Endothelial cell of umbilical vein (primary cell): ENCODE data around the gene CUX1. TPM values are rescaled to one million over a fixed set of nuclear protein-coding genes. Genes with fewer than 3 reads are reported as not detected.

Experiments
- BruUV-seq: library from RNA; stranded (reverse); fragments of 400-500 nt; replicated peaks from 2 replicates; lab custom pipeline; 2021; lab: Mats Ljungman, UMichigan
- CTCF ChIA-PET: fragments of 300-600, 350-600 bp; sonication (Branson Sonifier 250); formaldehyde crosslinking; loops from one replicate; lab custom pipeline; 2021; ENCODE audit warnings: antibody characterized with exemption, inconsistent platforms; lab: Charles Lee
- POLR2A ChIA-PET: fragments of 300-600, 350-600 bp; sonication (Branson Sonifier 250); formaldehyde crosslinking; loops from one replicate; lab custom pipeline; 2021; ENCODE audit warnings: antibody characterized with exemption, inconsistent platforms; lab: Charles Lee
- DNase-seq: peaks from one replicate; pipeline ENCODE4 v3.0.0-alpha.2; 2011; ENCODE audit warnings: low read depth, low spot score
- FAIRE-seq: peaks from 2 replicates; lab custom pipeline; 2011; peaks lifted over from hg19 to GRCh38; lab: Jason Lieb, UNC
- H2AFZ ChIP-seq: 2 replicates; pipeline ENCODE4 v1.6.0; 2012; ENCODE audit warnings: low read depth, low read length, control low read depth, inconsistent platforms
- H3K27ac ChIP-seq: 2 replicates; pipeline ENCODE4 v1.5.1; 2011; ENCODE audit warnings: low read depth, mild to moderate bottlenecking, control low read depth, low read length, moderate library complexity; ENCODE audit not compliant: insufficient read depth
- H3K27me3 ChIP-seq, 2 experiments: 2 replicates each; pipeline versions ENCODE4 v1.6.0 to v1.6.1; 2011; ENCODE audit warnings: low read length in 2 of 2, mixed read lengths in 1 of 2; ENCODE audit not compliant: control insufficient read depth in 2 of 2, insufficient read depth in 2 of 2
- H3K36me3 ChIP-seq, 2 experiments: 2 replicates in 1 of 2; 3 replicates in 1 of 2; pipeline ENCODE4 v1.5.1; 2011; ENCODE audit warnings: low read length in 2 of 2, mild to moderate bottlenecking in 1 of 2, moderate library complexity in 1 of 2; ENCODE audit not compliant: control insufficient read depth in 2 of 2, insufficient read depth in 2 of 2; ENCODE audit errors: extremely low read depth in 1 of 2
- H3K4me1 ChIP-seq: 3 replicates; pipeline ENCODE4 v1.5.1; 2011; ENCODE audit warnings: mild to moderate bottlenecking, low read length; ENCODE audit not compliant: control insufficient read depth, insufficient read depth; ENCODE audit errors: extremely low read depth
- H3K4me2 ChIP-seq: 2 replicates; pipeline ENCODE4 v1.6.1; 2011; ENCODE audit warnings: low read length, control low read depth, mixed read lengths; ENCODE audit not compliant: insufficient read depth
- H3K4me3 ChIP-seq, 3 experiments: fragments of 200-600 bp in 1 of 3; sonication (generic), shearing (Covaris generic) in 1 of 3; replicated peaks in 1 of 3; 2 replicates each; pipeline ENCODE4 v1.5.1; 2011 to 2016; ENCODE audit warnings: control low read depth in 3 of 3, low read length in 3 of 3, mild to moderate bottlenecking in 2 of 3, inconsistent platforms in 1 of 3, low read depth in 1 of 3, moderate library complexity in 1 of 3; ENCODE audit not compliant: insufficient read depth in 1 of 3
- H3K79me2 ChIP-seq: 2 replicates; pipeline ENCODE4 v1.6.0; 2012; ENCODE audit warnings: low read length, inconsistent platforms; ENCODE audit not compliant: control insufficient read depth, insufficient read depth
- H3K9ac ChIP-seq: replicated peaks from 2 replicates; pipeline ENCODE3; 2011; ENCODE audit warnings: low read length, control low read depth; ENCODE audit not compliant: insufficient read depth; ENCODE audit errors: extremely low read depth
- H3K9me1 ChIP-seq: replicated peaks from 3 replicates; pipeline ENCODE4 v1.6.0; 2011; ENCODE audit warnings: mild to moderate bottlenecking, low read length; ENCODE audit not compliant: control insufficient read depth, insufficient read depth; ENCODE audit errors: extremely low read depth
- H3K9me3 ChIP-seq: replicated peaks from 2 replicates; pipeline ENCODE4 v1.5.1; 2012; ENCODE audit warnings: low read length, inconsistent platforms; ENCODE audit not compliant: control insufficient read depth, insufficient read depth
- H4K20me1 ChIP-seq: replicated peaks from 2 replicates; pipeline ENCODE3; 2011; ENCODE audit warnings: mild to moderate bottlenecking, low read length; ENCODE audit not compliant: control insufficient read depth, insufficient read depth; ENCODE audit errors: extremely low read depth
- EZH2 ChIP-seq: IDR thresholded peaks from 2 replicates; pipeline ENCODE4 v1.6.1; 2012; ENCODE audit warnings: borderline replicate concordance, low read depth, mild to moderate bottlenecking, moderate library complexity, low read length, inconsistent platforms; ENCODE audit not compliant: severe bottlenecking
- FOS ChIP-seq: IDR thresholded peaks from 2 replicates; pipeline ENCODE4 v1.6.1; 2011; ENCODE audit warnings: mild to moderate bottlenecking, low read length, moderate library complexity, borderline replicate concordance; ENCODE audit not compliant: insufficient read depth
- GATA2 ChIP-seq: IDR thresholded peaks from 2 replicates; pipeline ENCODE4 v1.7.0; 2011; ENCODE audit warnings: low read depth, mild to moderate bottlenecking, moderate library complexity, mixed read lengths, low read length; ENCODE audit not compliant: insufficient read length, insufficient read depth
- JUN ChIP-seq: IDR thresholded peaks from 2 replicates; pipeline ENCODE4 v1.6.1; 2011; ENCODE audit warnings: borderline replicate concordance, low read depth; ENCODE audit not compliant: insufficient read length, insufficient read depth
- MYC ChIP-seq: IDR thresholded peaks from one replicate; pipeline ENCODE4 v1.6.1; 2011; ENCODE audit warnings: mild to moderate bottlenecking, low read depth, low read length
- dilution Hi-C: fragments of 300-500 bp; cut with MboI; formaldehyde crosslinking; loops from one replicate; pipeline ENCODE4 v1.15.0; 2019; ENCODE audit warnings: low sequenced_read_pairs; ENCODE audit not compliant: extremely low pct_ligation_motif_present
- intact Hi-C: fragments of 100-400 bp; cut with micrococcal nuclease; formaldehyde crosslinking; loops from one replicate; pipeline ENCODE4 v1.10.0; 2022
- polyA plus RNA-seq, 4 experiments: library from polyadenylated mRNA; depleted of rRNA in 3 of 4; stranded (reverse) in 3 of 4; unstranded in 1 of 4; fragments of >200 nt; gene quantifications; 2 replicates each; pipeline versions ENCODE4 v1.2.1 to v1.2.3, GENCODE V29; 2011 to 2012; ENCODE audit warnings: missing spikeins in 1 of 4
- total RNA-seq: library from RNA; stranded (reverse); gene quantifications from 2 replicates; pipeline ENCODE4 v1.2.3, GENCODE V29; 2021
- TF ChIP-seq, protein P1 (sequence below): IDR thresholded peaks from 2 replicates; pipeline ENCODE4 v1.6.1; 2011; ENCODE audit not compliant: insufficient read depth, insufficient read length
- TF ChIP-seq, protein P2 (sequence below), 2 donors: IDR thresholded peaks; 1 replicate in 1 of 2; 2 replicates in 1 of 2; pipeline ENCODE4 v1.5.1; 2011; ENCODE audit warnings: low read length in 2 of 2, mild to moderate bottlenecking in 2 of 2, moderate library complexity in 2 of 2, control low read depth in 1 of 2, inconsistent platforms in 1 of 2, low read depth in 1 of 2; ENCODE audit not compliant: insufficient read depth in 1 of 2; ENCODE audit errors: extremely low read depth in 1 of 2

CUX1 gene
- total and polyA plus RNA-seq, 2 donors (not counting 3 experiments of a cell fraction or from before 2014, with no cell fraction given): 13.8 to 49.8 TPM

DNA sequence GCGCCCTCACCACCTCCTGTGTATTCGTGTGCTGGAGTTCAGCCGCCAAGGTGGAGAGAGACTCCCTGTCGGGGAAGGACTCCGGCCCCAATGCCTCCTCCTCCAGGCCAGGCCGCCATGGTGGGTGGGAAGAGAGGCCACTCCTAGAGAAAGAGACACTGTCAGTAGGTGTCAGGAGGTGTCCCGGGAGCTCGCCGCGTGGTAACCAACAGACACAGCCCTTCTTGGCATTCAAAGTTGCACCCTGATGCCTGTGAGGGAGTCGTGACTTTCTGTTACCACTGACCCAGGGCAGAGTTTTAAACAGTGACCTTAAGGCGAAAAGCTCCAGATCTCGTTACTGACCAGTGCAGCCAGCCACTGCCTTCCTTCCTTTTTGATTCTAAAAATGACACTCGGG lies 155.2 kb downstream of the CUX1 start:
- no peak overlapping the region for H3K4me2 ChIP-seq
- H3K27me3 ChIP-seq: no peaks in the 10 kb centered on the region
- ChIA-PET CTCF (no interaction called here), POLR2A (no interaction called here)
- H3K27ac ChIP-seq: no peak overlapping the region
- no TSS peak for BruUV-seq
- H3K9me3 ChIP-seq: no peaks in the 10 kb centered on the region
- H3K4me1 ChIP-seq: peaks cover 2% of the 10 kb centered on the region
- dilution Hi-C loops: no loop called here
- H3K36me3 ChIP-seq: no peaks in the 10 kb centered on the region
- TF ChIP-seq, protein P1, sequence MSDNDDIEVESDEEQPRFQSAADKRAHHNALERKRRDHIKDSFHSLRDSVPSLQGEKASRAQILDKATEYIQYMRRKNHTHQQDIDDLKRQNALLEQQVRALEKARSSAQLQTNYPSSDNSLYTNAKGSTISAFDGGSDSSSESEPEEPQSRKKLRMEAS: no peak
- TF ChIP-seq JUN (no peak), EZH2 (no peak), MYC (no peak), FOS (no peak), GATA2 (no peak)
- TF ChIP-seq, protein P2, sequence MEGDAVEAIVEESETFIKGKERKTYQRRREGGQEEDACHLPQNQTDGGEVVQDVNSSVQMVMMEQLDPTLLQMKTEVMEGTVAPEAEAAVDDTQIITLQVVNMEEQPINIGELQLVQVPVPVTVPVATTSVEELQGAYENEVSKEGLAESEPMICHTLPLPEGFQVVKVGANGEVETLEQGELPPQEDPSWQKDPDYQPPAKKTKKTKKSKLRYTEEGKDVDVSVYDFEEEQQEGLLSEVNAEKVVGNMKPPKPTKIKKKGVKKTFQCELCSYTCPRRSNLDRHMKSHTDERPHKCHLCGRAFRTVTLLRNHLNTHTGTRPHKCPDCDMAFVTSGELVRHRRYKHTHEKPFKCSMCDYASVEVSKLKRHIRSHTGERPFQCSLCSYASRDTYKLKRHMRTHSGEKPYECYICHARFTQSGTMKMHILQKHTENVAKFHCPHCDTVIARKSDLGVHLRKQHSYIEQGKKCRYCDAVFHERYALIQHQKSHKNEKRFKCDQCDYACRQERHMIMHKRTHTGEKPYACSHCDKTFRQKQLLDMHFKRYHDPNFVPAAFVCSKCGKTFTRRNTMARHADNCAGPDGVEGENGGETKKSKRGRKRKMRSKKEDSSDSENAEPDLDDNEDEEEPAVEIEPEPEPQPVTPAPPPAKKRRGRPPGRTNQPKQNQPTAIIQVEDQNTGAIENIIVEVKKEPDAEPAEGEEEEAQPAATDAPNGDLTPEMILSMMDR (IDR thresholded peaks at IDR 0.05; ENCODE audit: extremely low read depth in 1 of 2, insufficient read depth in 1 of 2, low read depth in 1 of 2, low read length in 2 of 2): no peak
- H4K20me1 ChIP-seq: no peaks in the 10 kb centered on the region
- no peak overlapping the region for H2AFZ ChIP-seq
- H3K79me2 ChIP-seq: no peaks in the 10 kb centered on the region
- H3K9me1 ChIP-seq: no peaks in the 10 kb centered on the region
- intact Hi-C loops: no loop called here
- FAIRE-seq (no peak), DNase-seq (no peak)
- H3K9ac ChIP-seq: no peak overlapping the region
- H3K4me3 ChIP-seq: no peak overlapping the region
